IMR-90 (cell line): ENCODE results near the gene ABCA4. TPM values are rescaled to one million over a fixed set of nuclear protein-coding genes. Genes with fewer than 3 reads are reported as not detected.

Experiments used
- ATAC-seq: fragments of 200-7000 bp; cut with Tn5 transposase; 2 replicates; pipeline ENCODE4 v1.9.1; 2020; ENCODE audit warnings: low read depth, mild to moderate bottlenecking, moderate library complexity
- BruUV-seq: library from RNA; stranded (reverse); fragments of 400-500 nt; replicated peaks from 2 replicates; lab custom pipeline; 2021; lab: Mats Ljungman, UMichigan
- CTCF ChIA-PET: fragments of 300-600 bp; formaldehyde crosslinking; extraction: SDS; loops from one replicate; lab custom pipeline; 2021; ENCODE audit warnings: antibody characterized with exemption; lab: Yijun Ruan, JAX
- POLR2A ChIA-PET: fragments of 300-600 bp; sonication (Branson Sonifier 250); formaldehyde crosslinking; loops from one replicate; lab custom pipeline; 2022; ENCODE audit warnings: antibody characterized with exemption; ENCODE audit not compliant: unreplicated experiment; lab: Charles Lee
- DNase-seq: peaks from one replicate; pipeline ENCODE4 v3.0.0; 2013
- H2AFZ ChIP-seq: replicated peaks from 2 replicates; pipeline ENCODE3; 2013; ENCODE audit warnings: low read length, mild to moderate bottlenecking; ENCODE audit not compliant: poor library complexity
- H2AK5ac ChIP-seq: 2 replicates; pipeline ENCODE4 v1.6.1; 2013; ENCODE audit warnings: low read depth, low read length, inconsistent platforms
- H2AK9ac ChIP-seq: replicated peaks from 2 replicates; pipeline ENCODE3; 2013; ENCODE audit warnings: mild to moderate bottlenecking, low read depth, low read length, moderate library complexity; ENCODE audit not compliant: poor library complexity
- H2BK120ac ChIP-seq: 2 replicates; pipeline ENCODE4 v1.6.1; 2013; ENCODE audit warnings: low read depth, low read length, inconsistent platforms
- H2BK15ac ChIP-seq: 3 replicates; pipeline ENCODE4 v1.6.1; 2013; ENCODE audit warnings: low read depth, low read length, inconsistent platforms
- H2BK20ac ChIP-seq: 2 replicates; pipeline ENCODE4 v1.6.1; 2013; ENCODE audit warnings: low read depth, mild to moderate bottlenecking, inconsistent platforms, low read length, moderate library complexity
- H2BK5ac ChIP-seq: 2 replicates; pipeline ENCODE4 v1.6.1; 2013; ENCODE audit warnings: mild to moderate bottlenecking, low read depth, low read length, inconsistent platforms; ENCODE audit not compliant: poor library complexity, severe bottlenecking
- H3K14ac ChIP-seq: replicated peaks from 2 replicates; pipeline ENCODE4 v1.6.1; 2013; ENCODE audit warnings: low read depth, low read length, inconsistent platforms
- H3K18ac ChIP-seq: 2 replicates; pipeline ENCODE4 v1.6.1; 2013; ENCODE audit warnings: low read depth, low read length, control low read depth
- H3K23ac ChIP-seq: 2 replicates; pipeline ENCODE4 v1.6.1; 2013; ENCODE audit warnings: low read depth, low read length, inconsistent platforms
- H3K27ac ChIP-seq: 2 replicates; pipeline ENCODE4 v1.5.1; 2013; ENCODE audit warnings: mild to moderate bottlenecking, control low read depth, low read length; ENCODE audit not compliant: insufficient read depth
- H3K27me3 ChIP-seq: 2 replicates; pipeline ENCODE4 v1.6.1; 2013; ENCODE audit warnings: low read length; ENCODE audit not compliant: control insufficient read depth, insufficient read depth
- H3K36me3 ChIP-seq: 2 replicates; pipeline ENCODE4 v1.6.1; 2013; ENCODE audit warnings: low read length, mixed read lengths; ENCODE audit not compliant: control insufficient read depth, insufficient read depth
- H3K4ac ChIP-seq: 2 replicates; pipeline ENCODE4 v1.6.1; 2013; ENCODE audit warnings: low read depth, low read length, inconsistent platforms
- H3K4me1 ChIP-seq: 2 replicates; pipeline ENCODE4 v1.6.1; 2013; ENCODE audit warnings: low read length, mixed read lengths; ENCODE audit not compliant: control insufficient read depth, insufficient read depth
- H3K4me2 ChIP-seq: 2 replicates; pipeline ENCODE4 v1.6.1; 2013; ENCODE audit warnings: low read depth, mild to moderate bottlenecking, control low read depth, low read length, moderate library complexity
- H3K4me3 ChIP-seq: 2 replicates; pipeline ENCODE4 v1.5.1; 2013; ENCODE audit warnings: low read depth, mild to moderate bottlenecking, control low read depth, low read length, moderate library complexity; ENCODE audit not compliant: insufficient read depth
- H3K56ac ChIP-seq: 2 replicates; pipeline ENCODE4 v1.6.1; 2013; ENCODE audit warnings: low read length, inconsistent platforms; ENCODE audit not compliant: insufficient read depth; ENCODE audit errors: extremely low read depth
- H3K79me1 ChIP-seq, 2 experiments: 2 replicates each; pipeline ENCODE4 v1.6.1; 2013; ENCODE audit warnings: low read length in 2 of 2, inconsistent platforms in 1 of 2, low read depth in 1 of 2
- H3K9ac ChIP-seq: 2 replicates; pipeline ENCODE4 v1.6.1; 2013; ENCODE audit warnings: low read depth, low read length, control low read depth
- H3K9me1 ChIP-seq: 2 replicates; pipeline ENCODE4 v1.6.1; 2013; ENCODE audit warnings: low read length, inconsistent platforms; ENCODE audit not compliant: insufficient read depth
- H3K9me3 ChIP-seq: 2 replicates; pipeline ENCODE4 v1.6.1; 2013; ENCODE audit warnings: low read length; ENCODE audit not compliant: control insufficient read depth, insufficient read depth
- H4K20me1 ChIP-seq: 2 replicates; pipeline ENCODE4 v1.6.1; 2013; ENCODE audit warnings: low read length, inconsistent platforms; ENCODE audit not compliant: insufficient read depth
- H4K5ac ChIP-seq: 2 replicates; pipeline ENCODE4 v1.6.1; 2013; ENCODE audit warnings: mild to moderate bottlenecking, low read depth, low read length, control low read depth
- H4K8ac ChIP-seq, 2 experiments: 2 replicates each; pipeline ENCODE4 v1.6.1; 2013; ENCODE audit warnings: low read depth in 2 of 2, low read length in 2 of 2, control low read depth in 1 of 2, inconsistent platforms in 1 of 2
- H4K91ac ChIP-seq: 2 replicates; pipeline ENCODE4 v1.6.1; 2013; ENCODE audit warnings: low read depth, low read length, inconsistent platforms; ENCODE audit not compliant: insufficient read depth
- CEBPB ChIP-seq: IDR thresholded peaks from 2 replicates; pipeline ENCODE4 v1.6.1; 2012; ENCODE audit warnings: low read depth, low read length, improper control_type of control experiment
- MAFK ChIP-seq: IDR thresholded peaks from 2 replicates; pipeline ENCODE4 v1.6.1; 2012; ENCODE audit warnings: low read depth, low read length, improper control_type of control experiment
- NFE2L2 ChIP-seq: fragments of 150-350 bp; IDR thresholded peaks from 2 replicates; pipeline ENCODE4 v1.6.1; 2016; ENCODE audit warnings: low read depth, mild to moderate bottlenecking, low read length
- WGBS, 2 experiments: methylation state at CpG; one replicate each; pipeline versions ENCODE4 v1.1.5 to v1.1.7; 2013; ENCODE audit warnings: missing lambda C conversion rate in 2 of 2; ENCODE audit not compliant: insufficient read length in 1 of 2; ENCODE audit errors: extremely low coverage in 2 of 2; 5-methylcytosine and 5-hydroxymethylcytosine counted together
- dilution Hi-C: fragments of 300-500 bp; cut with HindIII; formaldehyde crosslinking; loops from one replicate; pipeline ENCODE4 v1.14.3; 2018; ENCODE audit warnings: low sequenced_read_pairs; ENCODE audit not compliant: unreplicated experiment
- in situ Hi-C: fragments of 300-500 bp; cut with MboI; formaldehyde crosslinking; loops from 3 replicates; pipeline ENCODE4 v1.14.3; 2019; ENCODE audit warnings: low sequenced_read_pairs, inconsistent platforms, mixed read lengths
- intact Hi-C: fragments of 100-400 bp; cut with micrococcal nuclease; formaldehyde crosslinking; loops from 2 replicates; pipeline ENCODE4 v1.10.0; 2022
- polyA plus RNA-seq, 3 experiments: library from polyadenylated mRNA; depleted of rRNA; stranded (reverse); fragments of >200 nt; gene quantifications; 2 replicates each; pipeline ENCODE4 v1.2.3, GENCODE V29; 2012; ENCODE audit warnings: low replicate concordance in 1 of 3
- total RNA-seq: library from RNA; depleted of rRNA; stranded (reverse); fragments of >200 nt; gene quantifications from 2 replicates; pipeline ENCODE4 v1.2.3, GENCODE V29; 2012

Gene ABCA4
- total and polyA plus RNA-seq, 2 of the 4 experiments (the other 2 are of a cell fraction), result under 0.01 to 0.36 TPM

- no peak overlapping the region for H3K9ac ChIP-seq
- H3K36me3 ChIP-seq, result no peaks in the 10 kb centered on the region
- H4K5ac ChIP-seq, result no peak overlapping the region
- no peak overlapping the region for H2BK15ac ChIP-seq
- H3K4me2 ChIP-seq, result no peak overlapping the region
- no peaks in the 10 kb centered on the region for H3K27me3 ChIP-seq
- peaks cover 5% of the 10 kb centered on the region for H3K4me1 ChIP-seq
- no peak overlapping the region for H2AFZ ChIP-seq
- no TSS peak for BruUV-seq
- H2BK5ac ChIP-seq, result no peak overlapping the region
- no peak overlapping the region for H4K91ac ChIP-seq
- ATAC-seq, result no peak
- POLR2A ChIA-PET, result no interaction called here
- peaks cover 3% of the 10 kb centered on the region; the same call in 1 of the 2 replicates for H3K9me1 ChIP-seq
- 80% methylated on average over 1 of the region's 6 CpGs; no CpG with 5 or more reads in 1 of the 2 experiments for WGBS, 2 experiments
- no peak for TF ChIP-seq NFE2L2
- no peak for TF ChIP-seq MAFK
- peak; percentile 80 for TF ChIP-seq CEBPB
- no peak overlapping the region for H2BK120ac ChIP-seq
- no peak overlapping the region for H3K23ac ChIP-seq
- no peak overlapping the region for H3K4ac ChIP-seq
- dilution Hi-C loops, result no loop called here
- intact Hi-C loops, result no loop called here
- no peak overlapping the region for H3K4me3 ChIP-seq
- no peaks in the 10 kb centered on the region for H3K79me1 ChIP-seq
- H2BK20ac ChIP-seq, result no peak overlapping the region
- H2AK9ac ChIP-seq, result no peak overlapping the region
- DNase-seq, result no peak
- no peaks in the 10 kb centered on the region for H4K20me1 ChIP-seq
- no peak overlapping the region for H4K8ac ChIP-seq
- no peak overlapping the region for H3K27ac ChIP-seq
- CTCF ChIA-PET, result no interaction called here
- H3K9me3 ChIP-seq, result no peaks in the 10 kb centered on the region; the same call in 1 of the 2 replicates
- no peak overlapping the region for H3K14ac ChIP-seq
- H3K18ac ChIP-seq, result no peak overlapping the region
- in situ Hi-C loops, result no loop called here
- H2AK5ac ChIP-seq, result no peak overlapping the region
- H3K56ac ChIP-seq, result no peak overlapping the region
These were observed 4.9 kb upstream of the ABCA4 start for GRCh38 chr1:94125551-94126514.
